Activated B cell treated with CpG ODN at 0.5 μM for 24 hours (primary cell): ENCODE data around the gene TMC6. TPM values are rescaled to one million over a fixed set of nuclear protein-coding genes. Genes with fewer than 3 reads are reported as not detected.
A peak's percentile ranks its signal among the peaks of the same experiment; 100 is the strongest.

ENCODE experiments used
- ATAC-seq: fragments of 200-7000 bp; cut with Tn5 transposase; one replicate; pipeline ENCODE4 v1.10.0; 2021; ENCODE audit warnings: low read depth, mild to moderate bottlenecking, moderate library complexity
- CTCF ChIA-PET: fragments of 350-600 bp; sonication (Branson Sonifier 250); formaldehyde crosslinking; loops from one replicate; lab custom pipeline; 2021; ENCODE audit warnings: antibody characterized with exemption; lab: Charles Lee
- POLR2A ChIA-PET: fragments of 350-600 bp; sonication (Branson Sonifier 250); formaldehyde crosslinking; loops from one replicate; lab custom pipeline; 2021; ENCODE audit warnings: antibody characterized with exemption; lab: Charles Lee
- DNase-seq: peaks from one replicate; pipeline ENCODE4 v3.0.0; 2022
- H3K27ac Mint-ChIP-seq: one replicate; pipeline ENCODE4 v1.8.0; 2020; ENCODE audit warnings: mixed read lengths
- H3K27me3 Mint-ChIP-seq: one replicate; pipeline ENCODE4 v1.8.0; 2021; ENCODE audit warnings: mixed read lengths
- H3K36me3 Mint-ChIP-seq: one replicate; pipeline ENCODE4 v1.8.0; 2021; ENCODE audit warnings: low read depth, mixed read lengths
- H3K4me1 Mint-ChIP-seq: one replicate; pipeline ENCODE4 v1.8.0; 2021; ENCODE audit warnings: mixed read lengths
- H3K4me3 Mint-ChIP-seq: one replicate; pipeline ENCODE4 v1.8.0; 2020; ENCODE audit warnings: mild to moderate bottlenecking, mixed read lengths
- H3K9me3 Mint-ChIP-seq: one replicate; pipeline ENCODE4 v1.8.0; 2020; ENCODE audit warnings: mixed read lengths
- CTCF ChIP-seq: fragments of 200-600 bp; IDR thresholded peaks from one replicate; pipeline ENCODE4 v1.8.0; 2022; ENCODE audit warnings: antibody characterized with exemption, mild to moderate bottlenecking
- intact Hi-C: fragments of 100-400 bp; cut with micrococcal nuclease; formaldehyde crosslinking; loops from one replicate; pipeline ENCODE4 v1.15.1; 2024
- total RNA-seq: library from RNA; stranded (reverse); gene quantifications from 2 replicates; pipeline ENCODE4 v1.2.3, GENCODE V29; 2022

Gene TMC6
- total RNA-seq = 746 and 896 TPM in 2 replicates

- DNase-seq = peak; percentile 66
- intact Hi-C loops = loop anchor here (10.0 kb wide), 1 partner anchor 684 kb away; no protein-coding TSS in a partner anchor
- ATAC-seq = peak; percentile 17
- ChIA-PET CTCF (interaction anchor here (1.2 to 15.7 kb wide), 4 partner anchors 10 to 168 kb away, joined by 3 to 220 read pairs (median 7); no protein-coding TSS in a partner anchor), POLR2A (interaction anchor here (0.6 to 48.2 kb wide), 16 partner anchors 3 to 988 kb away, joined by 3 to 2404 read pairs (median 7); partner anchors contain the start of genes AFMID, C17orf99, SEC14L1 and SYNGR2)
- peaks cover 33% of the 10 kb centered on the region for H3K36me3 Mint-ChIP-seq
- H3K9me3 Mint-ChIP-seq = no peaks in the 10 kb centered on the region
- H3K4me3 Mint-ChIP-seq = peak within 1 kb of the TSS; percentile 92
- H3K27me3 Mint-ChIP-seq = no peaks in the 10 kb centered on the region
- H3K27ac Mint-ChIP-seq = peak within 1 kb of the TSS; percentile 93
- TF ChIP-seq CTCF = no peak
- peaks cover 74% of the 10 kb centered on the region for H3K4me1 Mint-ChIP-seq
Measured at GRCh38 chr17:78128551-78129350, at the start of gene TMC6. TMC6 (minus strand) TSS chr17:78128755; CDS start chr17:78126832, 1,923 bp downstream.

GRCh38 chr17:78176548-78177025, 48.0 kb upstream of the TMC6 start:
- ChIA-PET POLR2A (interaction anchor here (0.5 to 33.1 kb wide), 10 partner anchors 10 to 245 kb away, joined by 3 to 2404 read pairs (median 5); partner anchors contain the start of genes AFMID, C17orf99, TK1 and TMC6), CTCF (interaction anchor here (0.6 to 9.7 kb wide), 18 partner anchors 9 to 91 kb away, joined by 3 to 220 read pairs (median 8); partner anchors contain the start of genes AFMID, C17orf99, TK1 and TMC6)
- H3K4me3 Mint-ChIP-seq = no peak overlapping the region
- no peaks in the 10 kb centered on the region for H3K9me3 Mint-ChIP-seq
- peak; percentile 76 for DNase-seq
- peak; percentile 69 for ATAC-seq
- peaks cover 79% of the 10 kb centered on the region for H3K4me1 Mint-ChIP-seq
- peaks cover 44% of the 10 kb centered on the region for H3K36me3 Mint-ChIP-seq
- H3K27me3 Mint-ChIP-seq = no peaks in the 10 kb centered on the region
- TF ChIP-seq CTCF = peak; percentile 92
- intact Hi-C loops = loop anchor here (1.0 to 5.0 kb wide), 5 partner anchors 42 to 246 kb away; partner anchors contain the start of gene TMC8
- H3K27ac Mint-ChIP-seq = peak overlapping the region; percentile 63

GRCh38 chr17:78175643-78175981, 47.1 kb upstream of the TMC6 start:
- Mint-ChIP-seq H3K36me3 (peaks cover 54% of the 10 kb centered on the region), H3K9me3 (no peaks in the 10 kb centered on the region), H3K4me1 (peaks cover 80% of the 10 kb centered on the region), H3K27ac (peak overlapping the region; percentile 90), H3K27me3 (no peaks in the 10 kb centered on the region), H3K4me3 (no peak overlapping the region)
- DNase-seq = no peak
- no peak for TF ChIP-seq CTCF
- ChIA-PET POLR2A (interaction anchor here (1.0 to 33.1 kb wide), 9 partner anchors 8 to 246 kb away, joined by 3 to 2404 read pairs (median 5); partner anchors contain the start of genes AFMID, C17orf99, TK1 and TMC6), CTCF (interaction anchor here (1.3 to 9.7 kb wide), 9 partner anchors 11 to 90 kb away, joined by 3 to 220 read pairs (median 10); partner anchors contain the start of genes AFMID, TK1, TMC6 and TMC8)
- intact Hi-C loops = loop anchor here (5.0 kb wide), 1 partner anchor 247 kb away; no protein-coding TSS in a partner anchor
- ATAC-seq = no peak

- ChIA-PET POLR2A (interaction anchor here (0.6 to 33.1 kb wide), 9 partner anchors 8 to 603 kb away, joined by 3 to 2404 read pairs (median 7); partner anchors contain the start of genes AFMID, C17orf99, TK1 and TMC6), CTCF (interaction anchor here (0.9 to 9.7 kb wide), 10 partner anchors 8 to 90 kb away, joined by 3 to 220 read pairs (median 7); partner anchors contain the start of genes TMC6 and TMC8)
- no peak for ATAC-seq
- peaks cover 80% of the 10 kb centered on the region for H3K4me1 Mint-ChIP-seq
- peak overlapping the region; percentile 90 for H3K27ac Mint-ChIP-seq
- H3K27me3 Mint-ChIP-seq = no peaks in the 10 kb centered on the region
- peaks cover 60% of the 10 kb centered on the region for H3K36me3 Mint-ChIP-seq
- no peaks in the 10 kb centered on the region for H3K9me3 Mint-ChIP-seq
- intact Hi-C loops = loop anchor here (5.0 kb wide), 1 partner anchor 247 kb away; no protein-coding TSS in a partner anchor
- DNase-seq = no peak
- no peak overlapping the region for H3K4me3 Mint-ChIP-seq
- no peak for TF ChIP-seq CTCF
Measured at GRCh38 chr17:78174870-78175642, 46.5 kb upstream of the TMC6 start.
